A549 (cell line): ENCODE data around the gene PDE4D.

Source experiments
- CEBPB ChIP-seq, 2 experiments: fragments of >200 bp in 1 of 2; sonication (Bioruptor Twin) in 1 of 2; formaldehyde crosslinking in 1 of 2; IDR thresholded peaks; 2 replicates each; pipeline ENCODE4 v1.6.1; 2012 to 2016
- CTCF ChIP-seq: fragments of >200 bp; sonication (Bioruptor Twin); formaldehyde crosslinking; IDR thresholded peaks from 3 replicates; pipeline ENCODE4 v1.5.1; 2016
- EP300 ChIP-seq, 2 experiments: fragments of >200 bp; sonication (Bioruptor Twin); formaldehyde crosslinking; IDR thresholded peaks; 2 replicates in 1 of 2; 3 replicates in 1 of 2; pipeline ENCODE4 v1.6.1; 2016 to 2017
- JUN ChIP-seq, 2 experiments: fragments of >200 bp; sonication (Bioruptor Twin); formaldehyde crosslinking; IDR thresholded peaks; 2 replicates in 1 of 2; 3 replicates in 1 of 2; pipeline ENCODE4 v1.6.1; 2016 to 2017
- KDM5A ChIP-seq: fragments of 200-600 bp; sonication (generic); IDR thresholded peaks from 2 replicates; pipeline ENCODE4 v1.6.1; 2016; ENCODE audit warnings: antibody characterized with exemption, mild to moderate bottlenecking
- RAD21 ChIP-seq, 2 experiments: fragments of >200 bp in 1 of 2; sonication (Bioruptor Twin) in 1 of 2; formaldehyde crosslinking in 1 of 2; IDR thresholded peaks in 1 of 2; conservative IDR thresholded peaks in 1 of 2; 2 replicates in 1 of 2; 3 replicates in 1 of 2; pipeline ENCODE4 v1.6.1; 2012 to 2018; ENCODE audit warnings: inconsistent platforms in 1 of 2
- TF ChIP-seq, protein P1 (sequence below): fragments of 450-650 bp; IDR thresholded peaks from 2 replicates; pipeline ENCODE4 v1.6.1; 2014; ENCODE audit warnings: antibody characterized with exemption
- TF ChIP-seq, protein P2 (sequence below): IDR thresholded peaks from 2 replicates; pipeline ENCODE4 v1.6.1; 2012

- TF ChIP-seq EP300 (IDR thresholded peaks at IDR 0.05) (no peak), RAD21 (conservative IDR thresholded peaks at IDR 0.05 in 1 of 2, IDR thresholded peaks at IDR 0.05 in 1 of 2) (no peak), CTCF (no peak), JUN (IDR thresholded peaks at IDR 0.05) (no peak), KDM5A (no peak), CEBPB (IDR thresholded peaks at IDR 0.05) (no peak)
- TF ChIP-seq, protein P1, sequence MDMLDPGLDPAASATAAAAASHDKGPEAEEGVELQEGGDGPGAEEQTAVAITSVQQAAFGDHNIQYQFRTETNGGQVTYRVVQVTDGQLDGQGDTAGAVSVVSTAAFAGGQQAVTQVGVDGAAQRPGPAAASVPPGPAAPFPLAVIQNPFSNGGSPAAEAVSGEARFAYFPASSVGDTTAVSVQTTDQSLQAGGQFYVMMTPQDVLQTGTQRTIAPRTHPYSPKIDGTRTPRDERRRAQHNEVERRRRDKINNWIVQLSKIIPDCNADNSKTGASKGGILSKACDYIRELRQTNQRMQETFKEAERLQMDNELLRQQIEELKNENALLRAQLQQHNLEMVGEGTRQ: no peak
- TF ChIP-seq, protein P2, sequence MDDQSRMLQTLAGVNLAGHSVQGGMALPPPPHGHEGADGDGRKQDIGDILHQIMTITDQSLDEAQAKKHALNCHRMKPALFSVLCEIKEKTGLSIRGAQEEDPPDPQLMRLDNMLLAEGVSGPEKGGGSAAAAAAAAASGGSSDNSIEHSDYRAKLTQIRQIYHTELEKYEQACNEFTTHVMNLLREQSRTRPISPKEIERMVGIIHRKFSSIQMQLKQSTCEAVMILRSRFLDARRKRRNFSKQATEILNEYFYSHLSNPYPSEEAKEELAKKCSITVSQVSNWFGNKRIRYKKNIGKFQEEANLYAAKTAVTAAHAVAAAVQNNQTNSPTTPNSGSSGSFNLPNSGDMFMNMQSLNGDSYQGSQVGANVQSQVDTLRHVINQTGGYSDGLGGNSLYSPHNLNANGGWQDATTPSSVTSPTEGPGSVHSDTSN: no peak
Observed at GRCh38 chr5:58958701-58959100, 934.8 kb downstream of the PDE4D start.
